Epithelial cell of proximal tubule (primary cell): ENCODE results near the gene TIE1. TPM values are rescaled to one million over a fixed set of nuclear protein-coding genes. Genes with fewer than 3 reads are reported as not detected.

Source experiments
- DNase-seq: peaks from one replicate; pipeline ENCODE4 v3.0.0-alpha.2; 2011; ENCODE audit warnings: low read depth
- H3K4me3 ChIP-seq: 2 replicates; pipeline ENCODE4 v1.5.1; 2011; ENCODE audit warnings: low read depth, mild to moderate bottlenecking, low read length
- CTCF ChIP-seq: conservative IDR thresholded peaks from 2 replicates; pipeline ENCODE4 v1.5.1; 2012; ENCODE audit warnings: low read depth, mild to moderate bottlenecking, low read length
- total RNA-seq: library from RNA; depleted of rRNA; stranded (reverse); fragments of >200 nt; gene quantifications from 2 replicates; pipeline ENCODE4 v1.2.3, GENCODE V29; 2015

Gene TIE1
- total RNA-seq, 1 donor from 2014 or later: 1.2 TPM

GRCh38 chr1:43269627-43270375 lies 31.0 kb upstream of the TIE1 start, which contains the start of gene TMEM125:
TMEM125 (plus strand) TSS chr1:43269983; CDS start chr1:43272723, 2,740 bp downstream.
- TF ChIP-seq CTCF: no peak
- no peak for DNase-seq
- peak within 1 kb of the TSS; percentile 12 for H3K4me3 ChIP-seq

GRCh38 chr1:43270421-43271095 lies 30.2 kb upstream of the TIE1 start:
- TF ChIP-seq CTCF: no peak
- DNase-seq: no peak

GRCh38 chr1:43271186-43272118 lies 29.3 kb upstream of the TIE1 start:
- no peak overlapping the region for H3K4me3 ChIP-seq
- DNase-seq: no peak
- TF ChIP-seq CTCF: no peak

More at GRCh38 chr1:43270421-43271095, 30.2 kb upstream of the TIE1 start:
- H3K4me3 ChIP-seq: peak overlapping the region; percentile 12

GRCh38 chr1:43272161-43272560 lies 28.6 kb upstream of the TIE1 start:
- TF ChIP-seq CTCF: no peak
- no peak overlapping the region for H3K4me3 ChIP-seq
- DNase-seq: no peak

- DNase-seq: no peak
Measured at GRCh38 chr1:43272576-43273571, 27.9 kb upstream of the TIE1 start.

More at GRCh38 chr1:43272576-43273571, 27.9 kb upstream of the TIE1 start:
- no peak overlapping the region for H3K4me3 ChIP-seq
- no peak for TF ChIP-seq CTCF
